Astrocyte (in vitro differentiated cells and primary cell): Measurements from ENCODE around the gene ARFGAP2. TPM values are rescaled to one million over a fixed set of nuclear protein-coding genes. Genes with fewer than 3 reads are reported as not detected.

Source experiments
- DNase-seq: peaks from one replicate; pipeline ENCODE4 v3.0.0-alpha.2; 2010; ENCODE audit warnings: low read depth
- FAIRE-seq: peaks from 2 replicates; lab custom pipeline; 2011; peaks lifted over from hg19 to GRCh38; lab: Jason Lieb, UNC
- H2AFZ ChIP-seq: 2 replicates; pipeline ENCODE4 v1.6.0; 2012; ENCODE audit warnings: low read depth, low read length, inconsistent platforms
- H3K27ac ChIP-seq: 2 replicates; pipeline ENCODE4 v1.5.1; 2011; ENCODE audit warnings: low read depth, low read length, inconsistent platforms
- H3K27me3 ChIP-seq: 2 replicates; pipeline ENCODE4 v1.6.0; 2011; ENCODE audit warnings: low read length, inconsistent platforms; ENCODE audit not compliant: insufficient read depth
- H3K36me3 ChIP-seq: 2 replicates; pipeline ENCODE4 v1.5.1; 2011; ENCODE audit warnings: low read length, inconsistent platforms; ENCODE audit not compliant: insufficient read depth
- H3K4me1 ChIP-seq: 2 replicates; pipeline ENCODE4 v1.5.1; 2011; ENCODE audit warnings: low read length, inconsistent platforms; ENCODE audit not compliant: insufficient read depth
- H3K4me2 ChIP-seq: 2 replicates; pipeline ENCODE4 v1.6.0; 2012; ENCODE audit warnings: low read length, inconsistent platforms
- H3K4me3 ChIP-seq: 2 replicates; pipeline ENCODE4 v1.5.1; 2011; ENCODE audit warnings: low read depth, mild to moderate bottlenecking, low read length, inconsistent platforms; ENCODE audit not compliant: insufficient read depth
- H3K79me2 ChIP-seq: 2 replicates; pipeline ENCODE4 v1.6.0; 2012; ENCODE audit warnings: mild to moderate bottlenecking, low read length, inconsistent platforms; ENCODE audit not compliant: insufficient read depth
- H3K9ac ChIP-seq: 2 replicates; pipeline ENCODE4 v1.6.0; 2012; ENCODE audit warnings: mild to moderate bottlenecking, low read length, inconsistent platforms
- H3K9me3 ChIP-seq: 2 replicates; pipeline ENCODE4 v1.5.1; 2012; ENCODE audit warnings: low read depth, mild to moderate bottlenecking, low read length, inconsistent platforms; ENCODE audit not compliant: insufficient read depth
- H4K20me1 ChIP-seq: 2 replicates; pipeline ENCODE4 v1.6.0; 2012; ENCODE audit warnings: low read length, inconsistent platforms; ENCODE audit not compliant: insufficient read depth
- H3K27ac Mint-ChIP-seq: one replicate; pipeline ENCODE4 v1.8.0; 2021; ENCODE audit warnings: mild to moderate bottlenecking, mixed read lengths; ENCODE audit not compliant: unreplicated experiment
- H3K27me3 Mint-ChIP-seq: one replicate; pipeline ENCODE4 v1.8.0; 2021; ENCODE audit warnings: low read depth, mixed read lengths; ENCODE audit not compliant: unreplicated experiment
- H3K36me3 Mint-ChIP-seq: one replicate; pipeline ENCODE4 v1.8.0; 2021; ENCODE audit warnings: low read depth, mixed read lengths; ENCODE audit not compliant: unreplicated experiment
- H3K4me1 Mint-ChIP-seq: one replicate; pipeline ENCODE4 v1.8.0; 2021; ENCODE audit warnings: low read depth, mixed read lengths; ENCODE audit not compliant: unreplicated experiment
- H3K4me3 Mint-ChIP-seq: one replicate; pipeline ENCODE4 v1.8.0; 2021; ENCODE audit warnings: mild to moderate bottlenecking, moderate library complexity, mixed read lengths; ENCODE audit not compliant: unreplicated experiment
- H3K9me3 Mint-ChIP-seq: one replicate; pipeline ENCODE4 v1.8.0; 2021; ENCODE audit warnings: mild to moderate bottlenecking, mixed read lengths; ENCODE audit not compliant: unreplicated experiment
- EZH2 ChIP-seq: IDR thresholded peaks from 2 replicates; pipeline ENCODE4 v1.6.1; 2012; ENCODE audit warnings: mild to moderate bottlenecking, low read length, inconsistent platforms; ENCODE audit not compliant: insufficient read depth
- total RNA-seq: library from RNA; stranded (reverse); gene quantifications from 2 replicates; pipeline ENCODE4 v1.2.1, GENCODE V29; 2021
- TF ChIP-seq, protein P1 (sequence below): IDR thresholded peaks from 2 replicates; pipeline ENCODE4 v1.5.1; 2011; ENCODE audit warnings: low read depth, mild to moderate bottlenecking, inconsistent platforms, low read length, moderate library complexity; ENCODE audit not compliant: insufficient read depth

ARFGAP2 gene
- total RNA-seq, 1 donor from 2014 or later, result 51.0 TPM

DNA sequence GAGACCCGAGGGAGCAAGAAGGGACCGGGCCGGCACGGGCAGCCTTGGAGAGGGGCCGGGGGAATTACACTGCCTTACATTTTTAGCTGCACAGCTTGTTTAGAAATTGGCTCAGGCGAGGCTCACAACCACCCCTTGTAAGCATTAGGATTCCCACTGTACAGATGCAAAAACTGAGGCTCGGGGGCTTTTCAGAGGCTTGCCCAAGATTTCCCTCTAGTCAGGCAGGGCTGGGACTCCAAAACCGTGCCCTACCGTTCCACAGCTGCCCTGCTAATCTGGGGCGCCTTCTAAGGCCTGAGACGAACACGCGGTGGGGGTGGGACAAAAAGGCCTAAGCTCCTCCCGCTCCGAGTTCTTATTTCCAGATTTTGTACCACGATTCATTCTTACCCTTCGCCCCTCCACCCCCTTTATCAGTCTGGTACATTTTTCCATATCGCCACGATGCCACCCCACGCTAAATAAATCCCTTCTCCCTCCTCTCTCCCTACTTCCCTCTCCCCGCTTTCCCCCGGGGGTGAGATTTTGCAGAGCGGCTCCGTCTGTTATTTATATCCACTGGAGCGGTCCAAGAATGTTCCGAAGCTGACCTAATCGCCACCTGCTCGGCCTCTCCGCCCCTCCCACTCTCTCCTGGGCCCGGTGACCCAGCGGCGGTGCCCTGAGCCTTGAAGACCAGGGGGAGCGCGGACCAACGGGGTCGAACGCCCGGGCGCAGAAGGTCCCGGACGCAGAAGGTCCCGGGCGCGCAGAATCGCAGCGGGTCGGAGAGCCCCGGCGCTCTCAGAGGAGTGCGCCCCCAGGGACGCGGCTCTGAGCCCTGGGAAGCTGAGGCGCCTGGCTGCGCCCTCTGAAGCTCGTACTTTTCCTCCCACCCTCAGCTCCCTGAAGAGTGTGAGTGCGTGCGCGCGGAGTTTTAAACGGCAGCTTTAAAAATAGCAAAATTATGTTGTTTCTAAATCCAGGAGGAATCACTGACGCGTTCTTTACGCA is 10.3 kb upstream of the ARFGAP2 start:
- Histone ChIP-seq H3K79me2 (peaks cover 35% of the 10 kb centered on the region), H3K9ac (peak overlapping the region; percentile 68), H3K9me3 (no peaks in the 10 kb centered on the region), H2AFZ (peak overlapping the region; percentile 78), H4K20me1 (peaks cover 15% of the 10 kb centered on the region), H3K36me3 (no peaks in the 10 kb centered on the region), H3K4me1 (peaks cover 35% of the 10 kb centered on the region), H3K27ac (no peak overlapping the region), H3K4me3 (peak overlapping the region; percentile 66), H3K27me3 (no peaks in the 10 kb centered on the region), H3K4me2 (peak overlapping the region; percentile 93)
- Mint-ChIP-seq H3K4me3 (peak overlapping the region; percentile 82), H3K27ac (no peak overlapping the region), H3K9me3 (no peaks in the 10 kb centered on the region), H3K36me3 (peaks cover 5% of the 10 kb centered on the region), H3K4me1 (peaks cover 16% of the 10 kb centered on the region), H3K27me3 (no peaks in the 10 kb centered on the region)
- no peak for TF ChIP-seq EZH2
- TF ChIP-seq, protein P1, sequence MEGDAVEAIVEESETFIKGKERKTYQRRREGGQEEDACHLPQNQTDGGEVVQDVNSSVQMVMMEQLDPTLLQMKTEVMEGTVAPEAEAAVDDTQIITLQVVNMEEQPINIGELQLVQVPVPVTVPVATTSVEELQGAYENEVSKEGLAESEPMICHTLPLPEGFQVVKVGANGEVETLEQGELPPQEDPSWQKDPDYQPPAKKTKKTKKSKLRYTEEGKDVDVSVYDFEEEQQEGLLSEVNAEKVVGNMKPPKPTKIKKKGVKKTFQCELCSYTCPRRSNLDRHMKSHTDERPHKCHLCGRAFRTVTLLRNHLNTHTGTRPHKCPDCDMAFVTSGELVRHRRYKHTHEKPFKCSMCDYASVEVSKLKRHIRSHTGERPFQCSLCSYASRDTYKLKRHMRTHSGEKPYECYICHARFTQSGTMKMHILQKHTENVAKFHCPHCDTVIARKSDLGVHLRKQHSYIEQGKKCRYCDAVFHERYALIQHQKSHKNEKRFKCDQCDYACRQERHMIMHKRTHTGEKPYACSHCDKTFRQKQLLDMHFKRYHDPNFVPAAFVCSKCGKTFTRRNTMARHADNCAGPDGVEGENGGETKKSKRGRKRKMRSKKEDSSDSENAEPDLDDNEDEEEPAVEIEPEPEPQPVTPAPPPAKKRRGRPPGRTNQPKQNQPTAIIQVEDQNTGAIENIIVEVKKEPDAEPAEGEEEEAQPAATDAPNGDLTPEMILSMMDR, result no peak
- no peak for FAIRE-seq
- peak; percentile 30 for DNase-seq

DNA sequence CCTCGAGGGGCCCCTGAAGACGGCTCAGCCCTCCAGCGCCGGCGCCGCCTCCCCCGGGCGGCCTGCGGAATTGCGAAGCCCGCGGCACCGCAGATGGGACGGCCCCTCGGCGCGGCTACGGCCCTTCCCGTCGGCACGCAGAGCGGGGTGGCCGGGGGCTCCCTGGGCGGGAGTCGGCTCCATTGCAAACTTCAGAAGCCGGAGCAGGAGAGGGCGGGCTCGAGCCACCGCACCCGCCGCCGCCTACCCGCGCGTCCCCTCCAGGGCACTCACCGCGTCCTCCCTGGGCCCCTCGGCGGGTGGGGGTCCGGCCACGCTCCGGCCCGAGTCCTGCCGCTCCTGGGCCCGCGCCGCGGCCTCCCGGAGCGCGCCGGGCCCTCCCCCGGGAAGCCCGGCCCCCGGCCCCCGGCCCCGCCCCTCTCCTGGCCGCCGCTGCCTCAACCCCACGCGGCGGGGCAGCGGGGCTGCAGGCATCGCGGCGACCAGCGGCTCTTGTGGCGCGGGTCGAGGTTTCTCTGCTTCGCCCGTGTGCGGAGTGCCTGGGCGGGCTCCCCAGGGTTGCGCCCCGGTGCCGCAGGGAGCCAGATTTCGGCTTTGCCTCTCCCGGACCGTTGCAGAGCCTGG is 9.5 kb upstream of the ARFGAP2 start, which contains the start of gene PACSIN3:
PACSIN3 (minus strand) TSS at position 359 of the 624 bp plus-strand sequence. CDS start 3,707 bp downstream, outside the sequence.
- H3K9me3 Mint-ChIP-seq, result no peaks in the 10 kb centered on the region
- peak within 1 kb of the TSS; percentile 34 for H3K27ac Mint-ChIP-seq

More for the DNA sequence above, 9.5 kb upstream of the ARFGAP2 start, which contains the start of gene PACSIN3:
- H2AFZ ChIP-seq, result peak within 1 kb of the TSS; percentile 85
- H3K4me1 ChIP-seq, result peaks cover 35% of the 10 kb centered on the region
- H3K4me3 ChIP-seq, result peak within 1 kb of the TSS; percentile 66
- FAIRE-seq, result no peak
- no peak for DNase-seq
- H3K9me3 ChIP-seq, result no peaks in the 10 kb centered on the region
- H3K27ac ChIP-seq, result peak within 1 kb of the TSS; percentile 59
- TF ChIP-seq, protein P1, result no peak
- TF ChIP-seq EZH2, result no peak
- H3K27me3 Mint-ChIP-seq, result no peaks in the 10 kb centered on the region
- H3K36me3 ChIP-seq, result no peaks in the 10 kb centered on the region
- H3K4me1 Mint-ChIP-seq, result peaks cover 16% of the 10 kb centered on the region
- peaks cover 5% of the 10 kb centered on the region for H3K36me3 Mint-ChIP-seq
- H3K9ac ChIP-seq, result peak within 1 kb of the TSS; percentile 80
- H3K79me2 ChIP-seq, result peaks cover 35% of the 10 kb centered on the region
- H4K20me1 ChIP-seq, result peaks cover 15% of the 10 kb centered on the region
- H3K27me3 ChIP-seq, result no peaks in the 10 kb centered on the region
- peak within 1 kb of the TSS; percentile 93 for H3K4me2 ChIP-seq
- H3K4me3 Mint-ChIP-seq, result peak within 1 kb of the TSS; percentile 83
